ENCODE measurements around the gene RAB3GAP2. TPM values are rescaled to one million over a fixed set of nuclear protein-coding genes. Genes with fewer than 3 reads are reported as not detected.
"Not testable (repeated sequence)": the region's sequence is repeated elsewhere in the genome, so short reads cannot be mapped to it uniquely, and the experiment has no call there.

RAB3GAP2 gene
- total RNA-seq, 1 donor: 26.7 TPM

- H3K27me3 ChIP-seq (ENCODE audit: insufficient read depth, low read length); H3K4me1 ChIP-seq (ENCODE audit: insufficient read depth, low read length); H3K4me3 ChIP-seq (ENCODE audit: low read length); H3K9me3 ChIP-seq (ENCODE audit: low read depth, low read length): not testable (repeated sequence)
These were observed 53.7 kb downstream of the RAB3GAP2 start for GRCh38 chr1:220218397-220219135.

GRCh38 chr1:220217383-220217988 is 54.8 kb downstream of the RAB3GAP2 start:
- Histone ChIP-seq H3K9me3 (ENCODE audit: low read depth, low read length) (no peaks in the 10 kb centered on the region), H3K4me3 (ENCODE audit: low read length) (no peak overlapping the region), H3K27me3 (ENCODE audit: insufficient read depth, low read length) (no peaks in the 10 kb centered on the region), H3K4me1 (ENCODE audit: insufficient read depth, low read length) (peaks cover 3% of the 10 kb centered on the region)

- Histone ChIP-seq H3K9me3 (ENCODE audit: low read depth, low read length) (no peaks in the 10 kb centered on the region), H3K4me3 (ENCODE audit: low read length) (no peak overlapping the region), H3K27me3 (ENCODE audit: insufficient read depth, low read length) (no peaks in the 10 kb centered on the region), H3K4me1 (ENCODE audit: insufficient read depth, low read length) (peaks cover 3% of the 10 kb centered on the region)
These were observed 58.8 kb downstream of the RAB3GAP2 start for GRCh38 chr1:220213382-220213983.

GRCh38 chr1:220207411-220207810 is 64.8 kb downstream of the RAB3GAP2 start:
- Histone ChIP-seq H3K9me3 (ENCODE audit: low read depth, low read length) (no peaks in the 10 kb centered on the region), H3K4me3 (ENCODE audit: low read length) (no peak overlapping the region), H3K4me1 (ENCODE audit: insufficient read depth, low read length) (no peaks in the 10 kb centered on the region), H3K27me3 (ENCODE audit: insufficient read depth, low read length) (no peaks in the 10 kb centered on the region)

GRCh38 chr1:220204758-220205157 is 67.5 kb downstream of the RAB3GAP2 start:
- H3K27me3 ChIP-seq (ENCODE audit: insufficient read depth, low read length); H3K9me3 ChIP-seq (ENCODE audit: low read depth, low read length); H3K4me3 ChIP-seq (ENCODE audit: low read length); H3K4me1 ChIP-seq (ENCODE audit: insufficient read depth, low read length): not testable (repeated sequence)

- Histone ChIP-seq H3K4me3 (ENCODE audit: low read length) (no peak overlapping the region), H3K4me1 (ENCODE audit: insufficient read depth, low read length) (no peaks in the 10 kb centered on the region), H3K27me3 (ENCODE audit: insufficient read depth, low read length) (no peaks in the 10 kb centered on the region), H3K9me3 (ENCODE audit: low read depth, low read length) (no peaks in the 10 kb centered on the region)
These were observed 68.4 kb downstream of the RAB3GAP2 start for GRCh38 chr1:220203816-220204215.

- Histone ChIP-seq H3K4me3 (ENCODE audit: low read length) (no peak overlapping the region), H3K4me1 (ENCODE audit: insufficient read depth, low read length) (no peaks in the 10 kb centered on the region), H3K27me3 (ENCODE audit: insufficient read depth, low read length) (no peaks in the 10 kb centered on the region), H3K9me3 (ENCODE audit: low read depth, low read length) (no peaks in the 10 kb centered on the region)
These were observed 73.9 kb downstream of the RAB3GAP2 start for GRCh38 chr1:220198186-220199005.

GRCh38 chr1:220195701-220196100 is 76.6 kb downstream of the RAB3GAP2 start:
- Histone ChIP-seq H3K9me3 (ENCODE audit: low read depth, low read length) (no peaks in the 10 kb centered on the region), H3K27me3 (ENCODE audit: insufficient read depth, low read length) (no peaks in the 10 kb centered on the region), H3K4me3 (ENCODE audit: low read length) (no peak overlapping the region), H3K4me1 (ENCODE audit: insufficient read depth, low read length) (no peaks in the 10 kb centered on the region)

GRCh38 chr1:220189750-220190347 is 82.4 kb downstream of the RAB3GAP2 start:
- Histone ChIP-seq H3K4me1 (ENCODE audit: insufficient read depth, low read length) (no peaks in the 10 kb centered on the region), H3K9me3 (ENCODE audit: low read depth, low read length) (no peaks in the 10 kb centered on the region), H3K4me3 (ENCODE audit: low read length) (no peak overlapping the region), H3K27me3 (ENCODE audit: insufficient read depth, low read length) (no peaks in the 10 kb centered on the region)

- Histone ChIP-seq H3K27me3 (ENCODE audit: insufficient read depth, low read length) (no peaks in the 10 kb centered on the region), H3K4me3 (ENCODE audit: low read length) (no peak overlapping the region), H3K9me3 (ENCODE audit: low read depth, low read length) (no peaks in the 10 kb centered on the region), H3K4me1 (ENCODE audit: insufficient read depth, low read length) (no peaks in the 10 kb centered on the region)
These were observed 83.7 kb downstream of the RAB3GAP2 start for GRCh38 chr1:220188538-220188937.

GRCh38 chr1:220186752-220187151 is 85.5 kb downstream of the RAB3GAP2 start:
- Histone ChIP-seq H3K9me3 (ENCODE audit: low read depth, low read length) (no peaks in the 10 kb centered on the region), H3K27me3 (ENCODE audit: insufficient read depth, low read length) (no peaks in the 10 kb centered on the region), H3K4me3 (ENCODE audit: low read length) (no peak overlapping the region), H3K4me1 (ENCODE audit: insufficient read depth, low read length) (no peaks in the 10 kb centered on the region)

- no peaks in the 10 kb centered on the region for H3K27me3 ChIP-seq (ENCODE audit: insufficient read depth, low read length)
- H3K9me3 ChIP-seq (ENCODE audit: low read depth, low read length): no peaks in the 10 kb centered on the region
- H3K4me1 ChIP-seq (ENCODE audit: insufficient read depth, low read length): no peaks in the 10 kb centered on the region
- no peak overlapping the region for H3K4me3 ChIP-seq (ENCODE audit: low read length)
These were observed 87.7 kb downstream of the RAB3GAP2 start for GRCh38 chr1:220184506-220184905.

- H3K9me3 ChIP-seq (ENCODE audit: low read depth, low read length): no peaks in the 10 kb centered on the region
- H3K4me1 ChIP-seq (ENCODE audit: insufficient read depth, low read length): no peaks in the 10 kb centered on the region
- H3K4me3 ChIP-seq (ENCODE audit: low read length): no peak overlapping the region
- no peaks in the 10 kb centered on the region for H3K27me3 ChIP-seq (ENCODE audit: insufficient read depth, low read length)
These were observed 89.6 kb downstream of the RAB3GAP2 start for GRCh38 chr1:220182656-220183055.

- Histone ChIP-seq H3K27me3 (ENCODE audit: insufficient read depth, low read length) (no peaks in the 10 kb centered on the region), H3K9me3 (ENCODE audit: low read depth, low read length) (no peaks in the 10 kb centered on the region), H3K4me1 (ENCODE audit: insufficient read depth, low read length) (no peaks in the 10 kb centered on the region), H3K4me3 (ENCODE audit: low read length) (no peak overlapping the region)
These were observed 90.1 kb downstream of the RAB3GAP2 start for GRCh38 chr1:220182111-220182510.

- H3K4me1 ChIP-seq (ENCODE audit: insufficient read depth, low read length): no peaks in the 10 kb centered on the region
- H3K9me3 ChIP-seq (ENCODE audit: low read depth, low read length): no peaks in the 10 kb centered on the region
- H3K4me3 ChIP-seq (ENCODE audit: low read length): no peak overlapping the region
These were observed 95.7 kb downstream of the RAB3GAP2 start for GRCh38 chr1:220176540-220176939.

More at GRCh38 chr1:220176540-220176939, 95.7 kb downstream of the RAB3GAP2 start:
- H3K27me3 ChIP-seq (ENCODE audit: insufficient read depth, low read length): no peaks in the 10 kb centered on the region

All from mononuclear cell (primary cell).